Measurements from ENCODE around the gene PDSS1.

The PDSS1 gene

DNA sequence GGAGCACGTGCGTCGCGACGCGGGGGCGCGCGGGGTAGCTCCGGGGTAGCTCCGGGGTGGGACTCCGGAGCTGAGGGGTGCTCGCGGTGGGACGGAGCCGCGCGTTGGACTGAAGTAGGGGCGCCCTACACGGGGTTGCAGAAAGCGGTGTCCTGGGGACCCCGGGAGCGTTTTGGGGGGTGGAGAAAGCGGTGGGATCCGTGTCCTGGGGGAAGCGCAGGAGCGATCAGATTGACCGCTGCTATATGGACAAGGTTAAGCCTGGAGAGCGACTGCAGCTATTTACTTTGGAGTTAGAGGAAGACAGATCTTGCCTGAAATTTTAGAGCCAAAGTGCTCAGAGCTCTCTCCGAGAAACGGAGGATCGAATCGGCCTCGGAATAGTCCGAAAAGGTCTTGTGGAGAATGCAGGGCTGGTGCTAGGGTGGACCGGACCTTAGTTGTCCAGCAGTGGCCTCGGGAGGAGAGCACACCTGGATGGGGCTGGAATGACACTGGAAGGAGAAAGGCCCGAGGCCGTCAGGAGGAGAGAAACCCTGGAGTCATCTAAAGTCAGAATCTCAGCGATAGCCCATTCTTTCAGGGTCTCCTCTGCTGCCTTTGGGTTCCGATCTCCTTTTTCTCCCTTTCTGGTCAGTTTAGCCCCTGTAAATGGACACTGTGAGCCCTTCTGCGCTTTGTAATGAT, 564 bp downstream of the PDSS1 start:
- peaks cover 55% of the 10 kb centered on the region for H3K79me2 ChIP-seq (ENCODE audit: insufficient read depth, low read depth)
- H2AFZ ChIP-seq (ENCODE audit: low read depth) = peak overlapping the region; percentile 84
- TF ChIP-seq, protein P1, sequence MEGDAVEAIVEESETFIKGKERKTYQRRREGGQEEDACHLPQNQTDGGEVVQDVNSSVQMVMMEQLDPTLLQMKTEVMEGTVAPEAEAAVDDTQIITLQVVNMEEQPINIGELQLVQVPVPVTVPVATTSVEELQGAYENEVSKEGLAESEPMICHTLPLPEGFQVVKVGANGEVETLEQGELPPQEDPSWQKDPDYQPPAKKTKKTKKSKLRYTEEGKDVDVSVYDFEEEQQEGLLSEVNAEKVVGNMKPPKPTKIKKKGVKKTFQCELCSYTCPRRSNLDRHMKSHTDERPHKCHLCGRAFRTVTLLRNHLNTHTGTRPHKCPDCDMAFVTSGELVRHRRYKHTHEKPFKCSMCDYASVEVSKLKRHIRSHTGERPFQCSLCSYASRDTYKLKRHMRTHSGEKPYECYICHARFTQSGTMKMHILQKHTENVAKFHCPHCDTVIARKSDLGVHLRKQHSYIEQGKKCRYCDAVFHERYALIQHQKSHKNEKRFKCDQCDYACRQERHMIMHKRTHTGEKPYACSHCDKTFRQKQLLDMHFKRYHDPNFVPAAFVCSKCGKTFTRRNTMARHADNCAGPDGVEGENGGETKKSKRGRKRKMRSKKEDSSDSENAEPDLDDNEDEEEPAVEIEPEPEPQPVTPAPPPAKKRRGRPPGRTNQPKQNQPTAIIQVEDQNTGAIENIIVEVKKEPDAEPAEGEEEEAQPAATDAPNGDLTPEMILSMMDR (conservative IDR thresholded peaks at IDR 0.05; ENCODE audit: low read depth, low read length) = no peak

DNA sequence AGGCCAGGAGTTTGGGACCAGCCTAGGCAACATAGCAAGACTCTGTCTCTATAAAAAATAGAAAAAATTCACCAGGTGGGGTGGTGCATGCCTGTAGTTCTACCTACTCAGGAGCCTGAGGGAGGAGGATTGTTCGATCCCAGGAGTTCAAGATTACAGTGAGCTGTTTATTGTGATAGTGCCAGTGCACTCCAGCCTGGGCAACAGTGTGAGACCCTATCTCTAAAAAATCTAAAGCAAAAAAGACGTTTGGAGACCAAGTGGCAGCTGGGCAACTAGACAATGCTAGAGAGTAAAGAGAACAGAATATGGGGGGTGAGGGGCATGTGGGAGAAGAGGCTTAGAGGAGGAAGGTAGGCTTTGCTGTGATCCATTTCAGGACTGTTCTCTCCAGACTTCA, 1.4 kb downstream of the PDSS1 start:
- no peaks in the 10 kb centered on the region for H3K27me3 ChIP-seq (ENCODE audit: insufficient read depth, low read depth)
- H3K4me3 ChIP-seq (IDR thresholded peaks at IDR 0.05; ENCODE audit: insufficient read depth, low read depth, low read length) = no peak overlapping the region
- peaks cover 3% of the 10 kb centered on the region; the same call in 1 of the 2 replicates for H4K20me1 ChIP-seq (ENCODE audit: insufficient read depth)
- H3K4me2 ChIP-seq = peak overlapping the region; percentile 83
- H3K36me3 ChIP-seq (ENCODE audit: insufficient read depth) = peaks cover 9% of the 10 kb centered on the region; the same call in 1 of the 2 replicates
- no peak overlapping the region for H2AFZ ChIP-seq (ENCODE audit: low read depth)
- peaks cover 14% of the 10 kb centered on the region for H3K4me1 ChIP-seq (ENCODE audit: low read depth, poor library complexity, severe bottlenecking)
- peaks cover 61% of the 10 kb centered on the region for H3K79me2 ChIP-seq (ENCODE audit: insufficient read depth, low read depth)
- peak overlapping the region; percentile 90; the same call in 1 of the 2 replicates for H3K9ac ChIP-seq
- TF ChIP-seq, protein P1 (conservative IDR thresholded peaks at IDR 0.05; ENCODE audit: low read depth, low read length) = no peak
- no peak overlapping the region for H3K27ac ChIP-seq

More for the DNA sequence above, 564 bp downstream of the PDSS1 start:
- no peaks in the 10 kb centered on the region for H3K27me3 ChIP-seq (ENCODE audit: insufficient read depth, low read depth)
- peaks cover 3% of the 10 kb centered on the region; the same call in 1 of the 2 replicates for H4K20me1 ChIP-seq (ENCODE audit: insufficient read depth)
- no peak overlapping the region for H3K4me3 ChIP-seq (IDR thresholded peaks at IDR 0.05; ENCODE audit: insufficient read depth, low read depth, low read length)
- peaks cover 9% of the 10 kb centered on the region; the same call in 1 of the 2 replicates for H3K36me3 ChIP-seq (ENCODE audit: insufficient read depth)
- peaks cover 14% of the 10 kb centered on the region for H3K4me1 ChIP-seq (ENCODE audit: low read depth, poor library complexity, severe bottlenecking)
- peak overlapping the region; percentile 90 for H3K9ac ChIP-seq
- H3K27ac ChIP-seq = peak overlapping the region; percentile 65
- peak overlapping the region; percentile 83 for H3K4me2 ChIP-seq

DNA sequence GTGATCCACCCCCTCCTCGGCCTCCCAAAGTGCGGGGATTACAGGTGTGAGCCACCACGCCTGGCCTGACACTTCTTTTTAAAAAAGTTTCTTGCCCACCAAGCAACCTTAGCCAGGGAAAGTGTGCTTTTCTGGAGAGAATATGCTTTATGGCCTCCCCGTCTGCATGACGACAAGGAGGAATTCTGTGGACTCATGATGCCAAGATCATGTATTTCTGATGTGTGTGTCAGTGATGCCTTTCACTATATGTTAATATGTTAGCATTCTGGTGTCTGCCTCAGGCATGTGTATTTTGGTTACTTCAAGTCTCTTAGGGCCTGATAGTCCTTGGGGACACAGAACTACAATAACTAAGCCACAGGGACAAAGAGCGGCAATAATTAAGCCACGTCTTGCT, 2.1 kb downstream of the PDSS1 start:
- TF ChIP-seq, protein P1 (conservative IDR thresholded peaks at IDR 0.05; ENCODE audit: low read depth, low read length) = no peak
- Histone ChIP-seq H3K36me3 (ENCODE audit: insufficient read depth) (peaks cover 9% of the 10 kb centered on the region; the same call in 1 of the 2 replicates), H3K79me2 (ENCODE audit: insufficient read depth, low read depth) (peaks cover 65% of the 10 kb centered on the region), H3K27ac (no peak overlapping the region), H3K9ac (no peak overlapping the region), H4K20me1 (ENCODE audit: insufficient read depth) (peaks cover 3% of the 10 kb centered on the region; the same call in 1 of the 2 replicates), H3K4me1 (ENCODE audit: low read depth, poor library complexity, severe bottlenecking) (peaks cover 14% of the 10 kb centered on the region), H2AFZ (ENCODE audit: low read depth) (no peak overlapping the region), H3K4me3 (IDR thresholded peaks at IDR 0.05; ENCODE audit: insufficient read depth, low read depth, low read length) (no peak overlapping the region), H3K4me2 (peak overlapping the region; percentile 22; the same call in 1 of the 2 replicates), H3K27me3 (ENCODE audit: insufficient read depth, low read depth) (no peaks in the 10 kb centered on the region)

DNA sequence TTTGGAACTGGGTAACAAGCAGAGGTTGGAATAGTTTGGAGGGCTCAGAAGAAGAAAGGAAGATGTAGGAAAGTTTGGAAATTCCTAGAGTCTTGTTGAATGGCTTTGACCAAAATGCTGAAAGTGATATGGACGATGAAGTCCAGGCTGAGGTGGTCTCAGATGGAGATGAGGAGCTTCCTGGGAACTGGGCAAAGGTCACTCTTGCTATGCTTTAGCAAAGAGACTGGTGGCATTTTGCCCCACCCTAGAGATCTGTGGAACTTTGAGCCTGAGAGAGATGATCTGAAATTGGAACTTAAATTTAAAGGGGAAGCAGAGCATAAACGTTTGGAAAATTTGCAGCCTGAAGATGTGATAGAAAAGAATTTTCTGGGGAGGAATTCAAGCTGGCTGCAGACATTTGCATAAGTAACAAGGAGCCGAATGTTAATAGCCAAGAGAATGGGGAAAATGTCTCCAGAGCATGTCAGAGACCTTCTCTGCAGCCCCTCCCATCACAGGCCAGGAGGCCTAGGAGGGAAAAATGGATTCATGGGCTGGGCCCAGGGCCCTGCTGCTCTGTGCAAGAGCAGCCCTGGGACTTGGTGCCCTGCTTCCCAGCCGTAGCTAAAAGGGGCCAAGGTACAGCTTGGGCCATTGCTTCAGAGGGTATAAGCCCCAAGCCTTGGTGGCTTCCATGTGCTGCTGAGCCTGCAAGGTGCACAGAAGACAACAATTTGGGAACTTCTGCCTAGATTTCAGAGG, 3.6 kb downstream of the PDSS1 start:
- Histone ChIP-seq H3K4me3 (IDR thresholded peaks at IDR 0.05; ENCODE audit: insufficient read depth, low read depth, low read length) (no peak overlapping the region), H3K9ac (no peak overlapping the region), H3K79me2 (ENCODE audit: insufficient read depth, low read depth) (peaks cover 65% of the 10 kb centered on the region), H4K20me1 (ENCODE audit: insufficient read depth) (peaks cover 3% of the 10 kb centered on the region; the same call in 1 of the 2 replicates), H3K27me3 (ENCODE audit: insufficient read depth, low read depth) (no peaks in the 10 kb centered on the region), H3K27ac (no peak overlapping the region), H3K4me1 (ENCODE audit: low read depth, poor library complexity, severe bottlenecking) (peaks cover 14% of the 10 kb centered on the region), H2AFZ (ENCODE audit: low read depth) (no peak overlapping the region), H3K4me2 (no peak overlapping the region), H3K36me3 (ENCODE audit: insufficient read depth) (peaks cover 14% of the 10 kb centered on the region; the same call in 1 of the 2 replicates)
- TF ChIP-seq, protein P1 (conservative IDR thresholded peaks at IDR 0.05; ENCODE audit: low read depth, low read length) = no peak
